HG02763 (cell line): ENCODE data around the gene PSMB7.

Experiments used
- ATAC-seq: cut with Tn5 transposase; IDR thresholded peaks from one replicate; pipeline ENCODE4 v1.9.1; 2021; ENCODE audit warnings: mild to moderate bottlenecking, moderate library complexity; ENCODE audit not compliant: unreplicated experiment

PSMB7 gene

GRCh38 chr9:124307379-124308030 is 107.7 kb downstream of the PSMB7 start:
- ATAC-seq = no peak

GRCh38 chr9:124306098-124306735 is 109.0 kb downstream of the PSMB7 start:
- no peak for ATAC-seq

- no peak for ATAC-seq
Observed at GRCh38 chr9:124304285-124304684, 111.0 kb downstream of the PSMB7 start.

GRCh38 chr9:124303762-124304161 is 111.5 kb downstream of the PSMB7 start:
- no peak for ATAC-seq
